ENCODE data around the gene BABAM1. TPM values are rescaled to one million over a fixed set of nuclear protein-coding genes. Genes with fewer than 3 reads are reported as not detected.

BABAM1 gene
- total and polyA plus RNA-seq, 2 experiments from 2014 or later, result 82.7 to 90.3 TPM

DNA sequence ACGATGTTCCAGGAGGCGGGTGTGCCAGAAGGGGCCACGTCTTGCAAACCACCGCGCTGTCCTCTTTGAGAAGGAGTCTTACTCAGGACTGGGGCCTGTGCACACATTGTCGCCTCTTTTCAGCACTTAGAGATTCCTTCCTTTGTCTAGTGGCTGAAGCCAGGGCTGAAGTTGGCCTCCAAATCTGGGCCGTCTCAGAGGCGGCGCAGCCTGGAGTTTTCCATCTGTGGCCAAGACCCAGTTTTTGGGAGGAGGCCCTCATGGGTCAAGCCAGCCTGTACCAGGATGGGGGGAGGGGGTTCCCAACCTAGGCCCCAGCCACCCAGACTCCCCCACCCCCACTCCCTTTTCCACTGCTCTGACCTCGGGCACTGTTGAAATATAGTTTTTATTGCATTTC lies 55.6 kb downstream of the BABAM1 start:
- Histone ChIP-seq H3K27me3 (replicated peaks; ENCODE audit: insufficient read depth) (no peaks in the 10 kb centered on the region), H2AFZ (no peak overlapping the region), H3K9ac (no peak overlapping the region), H4K20me1 (ENCODE audit: insufficient read depth) (no peaks in the 10 kb centered on the region), H3K4me3 (no peak overlapping the region), H3F3A (ENCODE audit: insufficient read depth) (0 out of 2 replicates have a peak, but pooled peaks cover 12% of the 10 kb centered on the region), H3K9me2 (ENCODE audit: insufficient read depth) (no peaks in the 10 kb centered on the region), H3K4me1 (ENCODE audit: insufficient read depth) (no peaks in the 10 kb centered on the region), H3K4me2 (ENCODE audit: unreplicated experiment) (peak overlapping the region; percentile 0), H3K9me3 (ENCODE audit: low read depth) (no peaks in the 10 kb centered on the region), H3K27ac (no peak overlapping the region), H3K79me2 (ENCODE audit: insufficient read depth) (no peaks in the 10 kb centered on the region), H3K36me3 (ENCODE audit: low read depth) (no peaks in the 10 kb centered on the region)
- TF ChIP-seq EZH2 (IDR thresholded peaks at IDR 0.05; ENCODE audit: insufficient read depth, poor library complexity, severe bottlenecking) (no peak), EZH2phosphoT487 (IDR thresholded peaks at IDR 0.05; ENCODE audit: insufficient read depth, low read depth) (no peak)
- 58 to 61% methylated on average over 9 to 10 of the region's 10 CpGs for WGBS, 2 experiments (ENCODE audit: low coverage in 1 of 2, low lambda C conversion rate in 2 of 2, missing lambda C conversion rate in 2 of 2)
- DNase-seq, result no peak
- in situ Hi-C loops (cut with MboI), result no loop called here

DNA sequence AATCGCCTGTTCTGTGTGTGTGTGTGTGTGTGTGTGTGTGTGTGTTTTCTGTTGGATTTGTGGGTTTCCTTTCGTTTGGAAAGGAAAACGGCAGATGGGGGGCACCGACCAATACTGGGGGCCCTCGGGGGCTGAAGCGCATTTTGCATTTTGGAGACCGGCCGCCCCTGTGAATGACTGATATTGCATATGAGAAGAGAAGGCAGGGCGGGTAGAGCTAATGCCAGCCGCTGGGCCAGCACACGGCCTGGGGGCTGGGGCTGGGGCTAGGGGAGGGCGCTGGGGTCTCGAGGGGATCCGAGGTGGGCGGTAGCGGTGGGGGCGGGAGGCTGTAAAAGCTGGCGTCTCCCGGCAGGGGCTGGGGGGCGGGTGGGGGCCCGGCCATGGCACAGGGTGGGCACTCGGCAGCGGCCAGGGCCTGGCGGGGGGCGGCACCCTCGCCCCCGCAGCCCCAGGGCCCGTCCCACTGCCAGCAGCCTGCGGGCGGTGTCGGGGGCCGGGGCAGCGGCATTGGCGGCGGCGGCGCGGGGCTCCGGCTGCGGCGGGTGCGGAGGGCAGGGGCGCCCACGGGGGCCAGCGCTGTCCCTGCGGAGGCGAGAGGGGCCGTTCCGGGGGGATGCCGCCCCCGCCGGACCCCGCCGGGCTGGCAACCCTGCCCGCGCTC lies 56.2 kb downstream of the BABAM1 start:
- 64 to 78% methylated on average over 10 to 56 of the region's 56 CpGs for WGBS, 2 experiments (ENCODE audit: low coverage in 1 of 2, low lambda C conversion rate in 2 of 2, missing lambda C conversion rate in 2 of 2)
- Histone ChIP-seq H3K4me3 (no peak overlapping the region), H3K79me2 (ENCODE audit: insufficient read depth) (no peaks in the 10 kb centered on the region), H4K20me1 (ENCODE audit: insufficient read depth) (no peaks in the 10 kb centered on the region), H3K4me1 (ENCODE audit: insufficient read depth) (no peaks in the 10 kb centered on the region), H3K9me3 (ENCODE audit: low read depth) (no peaks in the 10 kb centered on the region), H3F3A (ENCODE audit: insufficient read depth) (0 out of 2 replicates have a peak, but pooled peaks cover 12% of the 10 kb centered on the region), H3K36me3 (ENCODE audit: low read depth) (no peaks in the 10 kb centered on the region), H3K9ac (no peak overlapping the region), H2AFZ (no peak overlapping the region), H3K27ac (no peak overlapping the region), H3K9me2 (ENCODE audit: insufficient read depth) (no peaks in the 10 kb centered on the region), H3K4me2 (ENCODE audit: unreplicated experiment) (peak overlapping the region; percentile 0), H3K27me3 (replicated peaks; ENCODE audit: insufficient read depth) (no peaks in the 10 kb centered on the region)
- no peak for DNase-seq
- in situ Hi-C loops (cut with MboI), result no loop called here
- TF ChIP-seq EZH2phosphoT487 (IDR thresholded peaks at IDR 0.05; ENCODE audit: insufficient read depth, low read depth) (no peak), EZH2 (IDR thresholded peaks at IDR 0.05; ENCODE audit: insufficient read depth, poor library complexity, severe bottlenecking) (no peak)

DNA sequence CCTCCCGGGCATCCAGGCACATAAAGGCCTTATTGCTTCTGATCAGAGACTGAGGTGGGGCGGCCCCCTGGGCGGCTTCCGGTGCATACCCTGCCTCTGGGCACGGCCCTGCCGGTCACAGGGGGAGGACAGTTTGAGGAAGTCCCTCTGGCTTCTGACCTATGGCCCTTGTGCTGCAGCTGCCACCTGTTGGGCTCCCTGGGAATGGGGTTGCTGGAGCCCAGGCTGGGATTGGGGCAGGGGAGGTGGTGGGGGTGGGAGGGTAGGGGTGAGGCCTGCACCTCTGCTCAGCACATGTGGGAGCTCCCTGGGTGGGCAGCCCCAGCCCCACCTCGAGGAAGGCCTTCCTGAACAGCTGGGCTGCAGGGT lies 56.7 kb downstream of the BABAM1 start:
- no peak overlapping the region for H3K4me2 ChIP-seq (ENCODE audit: unreplicated experiment)
- H4K20me1 ChIP-seq (ENCODE audit: insufficient read depth), result no peaks in the 10 kb centered on the region
- H3K9ac ChIP-seq, result no peak overlapping the region
- H3K9me3 ChIP-seq (ENCODE audit: low read depth), result no peaks in the 10 kb centered on the region
- DNase-seq, result no peak
- H3K4me3 ChIP-seq, result no peak overlapping the region
- H2AFZ ChIP-seq, result no peak overlapping the region
- 0 out of 2 replicates have a peak, but pooled peaks cover 12% of the 10 kb centered on the region for H3F3A ChIP-seq (ENCODE audit: insufficient read depth)
- no peaks in the 10 kb centered on the region for H3K79me2 ChIP-seq (ENCODE audit: insufficient read depth)
- no peaks in the 10 kb centered on the region for H3K27me3 ChIP-seq (replicated peaks; ENCODE audit: insufficient read depth)
- no peaks in the 10 kb centered on the region for H3K4me1 ChIP-seq (ENCODE audit: insufficient read depth)
- H3K27ac ChIP-seq, result no peak overlapping the region
- H3K36me3 ChIP-seq (ENCODE audit: low read depth), result no peaks in the 10 kb centered on the region
- WGBS, 2 experiments (ENCODE audit: low coverage in 1 of 2, low lambda C conversion rate in 2 of 2, missing lambda C conversion rate in 2 of 2), result 27 to 63% methylated on average over 6 to 7 of the region's 7 CpGs
- in situ Hi-C loops (cut with MboI), result no loop called here
- no peaks in the 10 kb centered on the region for H3K9me2 ChIP-seq (ENCODE audit: insufficient read depth)
- TF ChIP-seq EZH2phosphoT487 (IDR thresholded peaks at IDR 0.05; ENCODE audit: insufficient read depth, low read depth) (no peak), EZH2 (IDR thresholded peaks at IDR 0.05; ENCODE audit: insufficient read depth, poor library complexity, severe bottlenecking) (no peak)

GRCh38 chr19:17324357-17325114 lies 57.3 kb downstream of the BABAM1 start:
- H3K4me2 ChIP-seq (ENCODE audit: unreplicated experiment), result no peak overlapping the region
- no peaks in the 10 kb centered on the region for H3K36me3 ChIP-seq (ENCODE audit: low read depth)
- H3K9me3 ChIP-seq (ENCODE audit: low read depth), result no peaks in the 10 kb centered on the region
- in situ Hi-C loops (cut with MboI), result no loop called here
- H3K9me2 ChIP-seq (ENCODE audit: insufficient read depth), result no peaks in the 10 kb centered on the region
- no peaks in the 10 kb centered on the region for H3K27me3 ChIP-seq (replicated peaks; ENCODE audit: insufficient read depth)
- WGBS, 2 experiments (ENCODE audit: low coverage in 1 of 2, low lambda C conversion rate in 2 of 2, missing lambda C conversion rate in 2 of 2), result 85 to 88% methylated on average over 15 to 28 of the region's 28 CpGs
- TF ChIP-seq EZH2 (IDR thresholded peaks at IDR 0.05; ENCODE audit: insufficient read depth, poor library complexity, severe bottlenecking) (no peak), EZH2phosphoT487 (IDR thresholded peaks at IDR 0.05; ENCODE audit: insufficient read depth, low read depth) (no peak)
- H3F3A ChIP-seq (ENCODE audit: insufficient read depth), result 0 out of 2 replicates have a peak, but pooled peaks cover 12% of the 10 kb centered on the region
- no peak overlapping the region for H3K9ac ChIP-seq
- no peaks in the 10 kb centered on the region for H3K4me1 ChIP-seq (ENCODE audit: insufficient read depth)
- no peak overlapping the region for H3K27ac ChIP-seq
- H3K79me2 ChIP-seq (ENCODE audit: insufficient read depth), result no peaks in the 10 kb centered on the region
- no peak overlapping the region for H3K4me3 ChIP-seq
- no peak overlapping the region for H2AFZ ChIP-seq
- DNase-seq, result no peak
- no peaks in the 10 kb centered on the region for H4K20me1 ChIP-seq (ENCODE audit: insufficient read depth)
